Activated CD4-positive, alpha-beta T cell treated with anti-CD3 and anti-CD28 coated beads for 4 hours (primary cell): ENCODE results near the gene FBXO21.

ENCODE experiments used
- DNase-seq, 2 donors: peaks; one replicate each; pipeline ENCODE4 v3.0.0-alpha.2; 2020

The FBXO21 gene

DNA sequence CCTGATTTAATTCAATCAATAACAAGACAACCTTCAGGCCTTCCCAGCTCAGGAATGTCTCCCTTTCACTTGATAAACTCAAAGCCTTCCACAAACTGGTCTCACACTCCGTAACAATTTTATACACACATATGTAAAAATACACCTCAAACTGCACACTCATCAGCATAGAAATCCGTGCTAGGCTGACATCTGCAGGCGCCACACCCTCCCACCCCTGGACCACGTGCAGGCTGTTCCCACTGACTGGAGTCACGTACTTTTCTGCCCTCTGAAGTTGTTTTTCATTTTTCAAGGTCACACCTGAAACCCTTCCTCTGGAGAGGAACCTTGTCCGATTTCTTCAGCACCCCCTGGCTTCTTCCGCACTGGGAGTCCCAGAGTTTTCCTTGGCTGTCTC lies 27.6 kb downstream of the FBXO21 start:
- no peak for DNase-seq

GRCh38 chr12:117162167-117162539 lies 28.1 kb downstream of the FBXO21 start:
- DNase-seq: no peak

DNA sequence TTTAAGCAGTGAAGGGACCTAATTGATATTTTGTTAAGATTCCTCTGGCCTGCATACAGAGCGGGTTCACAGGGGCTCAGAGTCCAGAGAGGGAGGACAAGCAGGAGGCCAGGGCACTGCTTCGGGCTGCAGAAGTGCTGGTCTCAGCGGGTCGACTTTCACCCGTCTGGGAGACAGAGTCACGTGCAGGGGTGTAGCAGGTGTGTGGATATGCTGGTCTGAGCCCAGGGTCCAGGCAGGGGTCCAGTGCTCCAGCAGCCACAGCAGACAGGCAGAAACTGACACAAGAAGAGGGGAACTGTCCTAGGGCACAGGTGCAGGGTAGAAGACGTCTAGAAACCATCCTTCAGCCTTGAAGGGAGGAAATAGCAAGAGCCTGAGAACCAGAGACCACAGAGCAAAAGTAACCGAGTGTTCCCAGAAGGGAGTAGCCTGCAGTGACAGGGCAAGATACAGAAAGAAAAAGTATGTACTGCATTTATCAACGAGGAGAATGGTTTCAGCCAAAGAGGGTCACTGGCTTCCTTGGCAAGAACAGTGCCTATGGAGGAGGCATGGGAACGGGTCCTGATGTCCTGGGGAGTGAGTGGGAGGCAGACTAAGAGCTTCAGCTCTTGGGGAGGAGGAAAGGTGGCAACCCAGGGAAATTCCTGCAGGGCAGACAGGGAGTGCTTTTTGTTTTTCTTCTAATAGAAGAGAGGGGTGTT lies 28.7 kb downstream of the FBXO21 start:
- no peak for DNase-seq

- DNase-seq: no peak
Measured at GRCh38 chr12:117159674-117160073, 30.6 kb downstream of the FBXO21 start.

- no peak for DNase-seq
Measured at GRCh38 chr12:117158911-117159553, 31.2 kb downstream of the FBXO21 start.

DNA sequence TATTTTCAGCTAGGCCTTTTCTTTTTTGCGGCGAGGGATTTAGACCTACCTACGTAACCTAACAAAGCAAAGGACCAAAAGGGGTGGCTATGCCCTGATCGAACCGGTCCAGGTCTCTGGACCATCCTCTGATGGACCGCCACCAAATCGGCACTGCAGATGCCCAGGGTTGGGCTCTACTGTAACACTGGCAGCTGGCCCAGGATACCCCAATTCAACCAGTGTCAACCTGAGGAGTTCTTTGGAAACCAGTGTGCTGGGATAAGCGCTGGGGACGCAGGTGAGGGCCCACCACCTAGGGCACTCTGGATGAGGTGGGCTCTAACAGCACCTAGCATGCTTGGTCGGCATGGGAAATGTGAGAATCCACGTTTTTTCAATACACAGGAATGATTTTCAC lies 32.2 kb downstream of the FBXO21 start:
- no peak for DNase-seq

- DNase-seq: peak; percentile 59 to 63
Measured at GRCh38 chr12:117155278-117156060, 34.8 kb downstream of the FBXO21 start.

- DNase-seq: no peak
Measured at GRCh38 chr12:117152793-117153775, 37.2 kb downstream of the FBXO21 start.

GRCh38 chr12:117151403-117152031 lies 38.8 kb downstream of the FBXO21 start:
- no peak for DNase-seq

- no peak for DNase-seq
Measured at GRCh38 chr12:117149431-117149830, 40.8 kb downstream of the FBXO21 start.

DNA sequence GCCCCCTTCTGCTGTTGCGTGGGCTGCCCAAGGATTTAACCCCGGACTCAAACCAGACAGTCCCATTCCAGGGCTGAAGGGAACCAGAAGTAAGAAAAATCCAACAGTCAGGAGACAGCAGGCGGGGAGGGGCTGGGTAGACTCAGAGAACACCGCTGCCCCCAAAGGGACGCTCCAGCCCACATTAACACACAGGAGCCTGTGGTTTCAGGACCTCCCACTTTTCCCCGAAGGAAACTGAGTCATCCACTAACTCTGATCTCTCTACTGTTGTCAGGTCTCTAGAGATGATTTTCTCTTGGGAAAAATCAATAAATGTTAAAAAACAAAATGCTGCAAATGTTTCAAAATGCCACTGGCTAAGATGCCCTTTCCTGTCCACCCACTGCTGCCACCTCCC lies 41.6 kb downstream of the FBXO21 start:
- DNase-seq: no peak

- DNase-seq: no peak
Measured at GRCh38 chr12:117147639-117148038, 42.6 kb downstream of the FBXO21 start.

DNA sequence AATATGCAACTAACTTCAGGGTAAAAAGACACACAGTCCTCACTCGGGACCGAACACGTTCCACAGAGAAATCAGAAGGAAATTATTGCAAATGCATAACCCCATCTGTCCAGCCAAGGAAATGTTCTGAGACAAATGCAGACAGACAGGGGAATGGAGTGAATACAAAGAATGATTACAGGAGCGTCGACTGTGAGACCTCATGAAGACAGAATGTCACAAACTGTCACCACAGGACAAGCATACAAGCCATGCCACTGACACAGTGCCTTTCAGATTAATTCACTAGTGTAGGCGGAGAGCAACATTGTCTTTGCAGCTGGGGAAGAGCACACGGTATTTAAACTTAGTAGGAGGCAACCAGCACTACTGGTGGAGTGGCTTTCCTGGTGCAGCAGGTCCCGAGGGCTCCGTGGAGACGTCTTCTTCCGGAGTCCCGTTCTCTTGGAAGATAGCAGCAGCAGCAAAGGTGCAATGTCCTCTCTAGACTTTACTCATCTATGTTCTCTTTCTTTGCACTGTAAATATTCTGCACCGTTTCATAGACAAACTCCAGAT lies 44.6 kb downstream of the FBXO21 start:
- no peak for DNase-seq

DNA sequence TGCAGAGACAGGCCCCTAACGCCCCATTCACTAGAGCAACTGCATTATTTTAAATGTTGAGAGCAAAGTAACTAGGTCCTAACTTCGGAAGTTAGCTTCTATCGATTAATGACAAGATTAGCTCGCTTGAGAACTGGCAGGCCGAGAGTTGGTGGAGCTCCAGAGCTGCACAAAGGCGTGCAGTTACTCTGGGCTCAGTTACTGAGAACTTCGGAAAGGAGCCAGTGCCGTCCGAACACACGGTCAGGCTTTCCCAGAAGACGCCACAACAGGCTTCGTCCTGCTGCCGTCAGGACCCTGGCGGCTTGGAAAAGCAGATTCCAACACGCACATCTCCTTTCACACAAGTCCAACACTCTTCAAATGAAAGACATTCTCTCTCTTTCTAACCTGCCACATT lies 45.7 kb downstream of the FBXO21 start:
- no peak for DNase-seq

GRCh38 chr12:117143008-117143532 lies 47.2 kb downstream of the FBXO21 start:
- no peak for DNase-seq

GRCh38 chr12:117142094-117142493 lies 48.2 kb downstream of the FBXO21 start:
- no peak for DNase-seq

GRCh38 chr12:117141097-117141898 lies 49.0 kb downstream of the FBXO21 start:
- no peak for DNase-seq

- no peak for DNase-seq
Measured at GRCh38 chr12:117140397-117141096, 49.7 kb downstream of the FBXO21 start.

DNA sequence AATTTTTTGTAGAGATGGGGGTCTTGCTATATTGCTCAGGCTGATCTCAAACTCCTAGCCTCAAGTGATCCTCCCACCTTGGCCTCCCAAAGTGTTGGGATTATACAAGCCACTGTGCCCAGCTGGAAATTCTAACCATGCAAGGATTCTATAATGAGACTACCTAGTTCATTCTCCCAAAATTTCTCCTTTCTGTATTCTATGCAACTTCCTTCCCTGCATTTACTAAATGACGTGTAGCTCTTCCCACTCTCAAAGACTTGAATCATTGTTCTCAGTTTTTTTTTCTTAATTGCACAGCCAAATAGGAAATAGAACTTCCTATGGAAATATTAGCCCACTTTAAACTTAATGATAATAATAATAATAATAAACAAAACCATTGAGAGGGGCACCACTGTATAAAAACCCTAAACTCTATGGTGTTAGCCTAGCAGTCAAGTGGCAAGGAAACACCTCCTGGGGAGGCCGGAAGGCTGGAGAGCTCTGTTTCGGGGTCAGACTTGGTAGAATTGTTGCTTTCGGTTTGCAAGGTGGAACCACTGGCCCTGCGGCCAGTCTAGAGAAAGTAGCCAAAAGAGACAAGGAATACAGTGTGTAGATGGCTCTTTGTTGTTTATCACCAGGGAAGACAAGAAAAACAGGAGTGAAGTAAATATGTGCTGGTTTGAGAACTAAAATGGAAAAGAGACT lies 51.1 kb downstream of the FBXO21 start:
- no peak for DNase-seq
